Neutrophil (primary cell): Measurements from ENCODE around the gene STK10.

Source experiments
- H3K27ac ChIP-seq: fragments of 200-600 bp; sonication (generic); 2 replicates; pipeline ENCODE4 v1.5.1; 2016; ENCODE audit warnings: mild to moderate bottlenecking, moderate library complexity
- H3K27me3 ChIP-seq: fragments of 200-600 bp; sonication (generic); 2 replicates; pipeline ENCODE4 v1.6.0; 2016; ENCODE audit warnings: mild to moderate bottlenecking
- H3K36me3 ChIP-seq: fragments of 200-600 bp; sonication (generic); 2 replicates; pipeline ENCODE4 v1.5.1; 2017
- H3K4me1 ChIP-seq, 2 experiments: fragments of 200-600 bp in 1 of 2; sonication (generic) in 1 of 2; 1 replicate in 1 of 2; 2 replicates in 1 of 2; pipeline versions ENCODE4 v1.5.1 to v1.6.1; 2013 to 2016; ENCODE audit warnings: low read depth in 1 of 2, low read length in 1 of 2, mild to moderate bottlenecking in 1 of 2, moderate library complexity in 1 of 2; ENCODE audit not compliant: control insufficient read depth in 1 of 2, insufficient read depth in 1 of 2
- H3K4me3 ChIP-seq, 2 experiments: fragments of 200-600 bp in 1 of 2; sonication (generic) in 1 of 2; 1 replicate in 1 of 2; 2 replicates in 1 of 2; pipeline ENCODE4 v1.5.1; 2013 to 2016; ENCODE audit warnings: low read depth in 1 of 2, low read length in 1 of 2, mild to moderate bottlenecking in 1 of 2, moderate library complexity in 1 of 2
- H3K9me3 ChIP-seq: fragments of 200-600 bp; sonication (generic); 2 replicates; pipeline ENCODE4 v1.5.1; 2016
- TF ChIP-seq, protein P1 (sequence below): fragments of 200-600 bp; sonication (generic); IDR thresholded peaks from 2 replicates; pipeline ENCODE4 v1.5.1; 2016; ENCODE audit warnings: antibody characterized with exemption

STK10 gene

DNA sequence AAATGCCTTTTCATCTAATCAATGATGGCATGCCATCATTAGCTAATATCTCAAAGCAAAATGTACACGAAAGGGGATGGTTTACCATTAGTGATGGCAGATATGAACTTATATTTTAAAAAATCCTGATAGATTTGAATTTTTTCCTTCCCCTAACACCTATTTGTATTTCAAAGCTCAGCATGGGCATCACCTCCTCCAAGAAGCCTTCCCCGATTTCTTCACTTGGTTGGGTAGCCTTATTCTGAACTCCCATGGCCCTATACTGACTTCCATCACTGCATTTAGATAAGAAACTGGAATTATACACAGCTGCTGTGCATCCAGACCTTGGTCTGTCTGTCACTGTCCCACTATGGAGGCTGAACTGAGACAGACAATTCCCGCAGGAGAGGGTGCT, 132.0 kb downstream of the STK10 start:
- Histone ChIP-seq H3K4me3 (no peak overlapping the region), H3K27ac (peak overlapping the region; percentile 13), H3K27me3 (no peaks in the 10 kb centered on the region), H3K9me3 (no peaks in the 10 kb centered on the region), H3K4me1 (no peaks in the 10 kb centered on the region), H3K36me3 (peaks cover 98% of the 10 kb centered on the region)
- TF ChIP-seq, protein P1, sequence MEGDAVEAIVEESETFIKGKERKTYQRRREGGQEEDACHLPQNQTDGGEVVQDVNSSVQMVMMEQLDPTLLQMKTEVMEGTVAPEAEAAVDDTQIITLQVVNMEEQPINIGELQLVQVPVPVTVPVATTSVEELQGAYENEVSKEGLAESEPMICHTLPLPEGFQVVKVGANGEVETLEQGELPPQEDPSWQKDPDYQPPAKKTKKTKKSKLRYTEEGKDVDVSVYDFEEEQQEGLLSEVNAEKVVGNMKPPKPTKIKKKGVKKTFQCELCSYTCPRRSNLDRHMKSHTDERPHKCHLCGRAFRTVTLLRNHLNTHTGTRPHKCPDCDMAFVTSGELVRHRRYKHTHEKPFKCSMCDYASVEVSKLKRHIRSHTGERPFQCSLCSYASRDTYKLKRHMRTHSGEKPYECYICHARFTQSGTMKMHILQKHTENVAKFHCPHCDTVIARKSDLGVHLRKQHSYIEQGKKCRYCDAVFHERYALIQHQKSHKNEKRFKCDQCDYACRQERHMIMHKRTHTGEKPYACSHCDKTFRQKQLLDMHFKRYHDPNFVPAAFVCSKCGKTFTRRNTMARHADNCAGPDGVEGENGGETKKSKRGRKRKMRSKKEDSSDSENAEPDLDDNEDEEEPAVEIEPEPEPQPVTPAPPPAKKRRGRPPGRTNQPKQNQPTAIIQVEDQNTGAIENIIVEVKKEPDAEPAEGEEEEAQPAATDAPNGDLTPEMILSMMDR = no peak

DNA sequence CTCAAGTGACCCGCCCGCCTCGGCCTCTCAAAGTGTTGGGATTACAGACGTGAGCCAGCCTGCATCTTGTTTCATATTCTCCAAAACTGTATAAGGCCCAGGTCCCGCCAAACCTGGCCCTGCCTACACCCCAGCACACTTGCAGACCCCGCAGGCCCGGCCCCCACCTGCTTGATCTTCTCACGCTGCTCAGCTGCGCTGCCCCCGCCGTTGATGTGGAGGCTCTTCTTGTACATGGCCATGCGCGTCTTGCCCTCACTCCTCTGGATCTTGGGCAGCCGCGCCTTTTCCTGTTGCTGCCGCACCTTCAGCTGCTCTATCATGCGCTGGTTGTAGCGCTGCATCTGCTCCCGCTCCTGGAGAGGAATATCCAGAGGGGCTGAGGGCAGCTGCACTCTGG, 132.6 kb downstream of the STK10 start:
- H3K27me3 ChIP-seq = no peaks in the 10 kb centered on the region
- H3K4me3 ChIP-seq = no peak overlapping the region
- no peak overlapping the region for H3K27ac ChIP-seq
- H3K36me3 ChIP-seq = peaks cover 98% of the 10 kb centered on the region
- TF ChIP-seq, protein P1 = no peak
- H3K9me3 ChIP-seq = no peaks in the 10 kb centered on the region
- H3K4me1 ChIP-seq = no peaks in the 10 kb centered on the region

DNA sequence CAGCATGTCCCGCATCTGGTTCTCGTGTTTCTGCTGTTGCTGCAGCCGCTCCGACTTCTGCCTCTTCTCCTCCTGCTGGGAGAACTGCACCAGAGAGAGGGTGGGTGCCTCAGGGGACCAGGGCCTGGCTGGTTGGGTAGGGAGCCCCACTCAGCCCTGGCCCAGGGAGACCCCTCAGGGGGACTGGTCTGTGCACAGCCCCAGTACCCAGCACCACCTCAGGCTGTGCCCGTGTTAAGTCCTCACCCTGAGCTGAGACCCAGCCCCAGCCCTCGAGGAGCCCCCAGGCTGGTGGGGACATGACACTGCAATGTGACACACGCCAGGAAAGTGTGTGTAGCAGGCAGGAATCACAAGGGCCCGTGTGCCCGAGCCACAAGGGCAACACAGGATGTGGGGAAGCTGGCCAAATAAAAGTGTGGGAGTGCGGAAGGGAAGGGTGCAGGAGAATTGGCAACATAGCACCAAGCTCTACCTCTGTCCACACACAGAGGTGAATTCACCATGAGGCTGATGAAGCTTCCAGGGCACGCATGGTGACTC, 133.3 kb downstream of the STK10 start:
- Histone ChIP-seq H3K4me1 (no peaks in the 10 kb centered on the region), H3K9me3 (no peaks in the 10 kb centered on the region), H3K27me3 (no peaks in the 10 kb centered on the region), H3K27ac (no peak overlapping the region), H3K4me3 (no peak overlapping the region), H3K36me3 (peaks cover 98% of the 10 kb centered on the region)
- TF ChIP-seq, protein P1 = no peak

DNA sequence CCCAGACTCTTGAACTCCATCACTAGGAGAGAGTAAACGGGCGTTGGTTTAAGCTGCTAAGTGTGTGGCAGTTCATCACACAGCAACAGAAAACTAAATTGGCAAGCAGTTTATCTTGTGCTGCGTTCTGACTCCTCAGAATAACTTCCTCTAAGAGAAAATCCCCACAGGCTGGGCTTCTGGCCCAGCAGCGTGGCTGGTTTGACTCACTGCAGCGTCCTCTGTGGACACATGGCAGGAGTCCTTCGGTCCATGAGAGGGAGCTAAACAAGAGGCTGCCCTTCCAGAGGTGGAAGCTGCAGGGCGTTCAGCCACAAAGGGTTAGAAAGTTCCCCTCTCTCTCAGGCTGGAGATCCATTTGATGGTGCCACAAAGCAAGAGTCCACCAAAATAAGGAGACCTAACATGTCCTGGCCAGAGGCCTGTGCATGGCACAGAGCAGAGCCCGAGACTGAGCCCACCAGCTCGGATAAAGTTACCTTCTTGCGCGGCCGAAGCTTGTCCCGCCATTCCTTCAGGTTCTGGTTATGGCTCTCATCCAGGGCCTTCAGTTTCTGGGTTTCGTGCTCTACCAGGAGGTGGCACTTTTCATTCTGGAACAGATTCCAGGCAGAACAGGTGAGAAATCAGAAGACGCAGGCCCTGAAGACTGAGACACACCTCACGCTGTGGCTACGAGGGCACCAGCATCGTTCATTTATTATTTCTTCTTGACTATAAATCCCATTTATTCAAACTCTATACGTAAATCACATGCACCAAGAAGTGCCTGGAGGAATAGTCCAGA, 135.4 kb downstream of the STK10 start:
- Histone ChIP-seq H3K27me3 (no peaks in the 10 kb centered on the region), H3K27ac (no peak overlapping the region), H3K9me3 (no peaks in the 10 kb centered on the region), H3K36me3 (peaks cover 98% of the 10 kb centered on the region), H3K4me1 (no peaks in the 10 kb centered on the region), H3K4me3 (no peak overlapping the region)
- TF ChIP-seq, protein P1 = no peak

DNA sequence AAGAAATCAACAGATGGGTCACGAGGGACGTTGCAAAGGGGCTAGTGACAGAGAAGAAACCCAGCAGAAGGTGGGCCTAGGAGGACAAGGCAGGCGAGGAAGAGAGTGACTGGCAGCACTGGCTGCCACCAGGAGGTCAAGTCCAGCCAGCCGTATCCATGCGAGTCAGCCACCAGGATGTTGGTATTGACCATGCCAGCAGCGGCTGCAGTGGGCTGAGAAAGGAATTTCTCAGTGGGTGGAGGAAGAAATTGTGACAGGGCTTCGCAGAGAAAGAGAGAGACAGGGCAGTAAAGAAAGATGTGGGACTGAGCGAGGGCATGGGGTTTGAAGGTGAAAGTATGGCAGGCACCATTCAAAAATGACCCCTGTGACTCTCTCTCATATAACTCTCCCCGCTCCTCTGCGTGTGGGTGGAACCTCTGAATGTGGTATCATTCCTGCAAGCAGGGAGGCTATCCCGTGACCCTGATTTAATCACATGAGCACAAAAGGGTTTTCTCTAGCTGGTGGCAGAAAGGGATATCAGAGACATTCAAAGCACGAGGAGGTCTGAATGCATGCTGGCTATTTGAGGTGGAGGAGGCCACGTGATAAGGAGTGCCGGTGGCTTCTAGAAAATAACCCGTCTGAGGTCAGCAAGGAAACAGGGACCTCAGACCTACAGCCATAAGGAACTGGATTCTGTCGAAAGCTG, 136.2 kb downstream of the STK10 start:
- no peaks in the 10 kb centered on the region for H3K4me1 ChIP-seq
- H3K27ac ChIP-seq = no peak overlapping the region
- TF ChIP-seq, protein P1 = no peak
- peaks cover 99% of the 10 kb centered on the region for H3K36me3 ChIP-seq
- no peaks in the 10 kb centered on the region for H3K27me3 ChIP-seq
- H3K4me3 ChIP-seq = no peak overlapping the region
- no peaks in the 10 kb centered on the region for H3K9me3 ChIP-seq
